Measurements from ENCODE around the gene GTPBP3. TPM values are rescaled to one million over a fixed set of nuclear protein-coding genes. Genes with fewer than 3 reads are reported as not detected.

GTPBP3 gene
- total RNA-seq, 1 experiment from 2014 or later, result 62.9 TPM

DNA sequence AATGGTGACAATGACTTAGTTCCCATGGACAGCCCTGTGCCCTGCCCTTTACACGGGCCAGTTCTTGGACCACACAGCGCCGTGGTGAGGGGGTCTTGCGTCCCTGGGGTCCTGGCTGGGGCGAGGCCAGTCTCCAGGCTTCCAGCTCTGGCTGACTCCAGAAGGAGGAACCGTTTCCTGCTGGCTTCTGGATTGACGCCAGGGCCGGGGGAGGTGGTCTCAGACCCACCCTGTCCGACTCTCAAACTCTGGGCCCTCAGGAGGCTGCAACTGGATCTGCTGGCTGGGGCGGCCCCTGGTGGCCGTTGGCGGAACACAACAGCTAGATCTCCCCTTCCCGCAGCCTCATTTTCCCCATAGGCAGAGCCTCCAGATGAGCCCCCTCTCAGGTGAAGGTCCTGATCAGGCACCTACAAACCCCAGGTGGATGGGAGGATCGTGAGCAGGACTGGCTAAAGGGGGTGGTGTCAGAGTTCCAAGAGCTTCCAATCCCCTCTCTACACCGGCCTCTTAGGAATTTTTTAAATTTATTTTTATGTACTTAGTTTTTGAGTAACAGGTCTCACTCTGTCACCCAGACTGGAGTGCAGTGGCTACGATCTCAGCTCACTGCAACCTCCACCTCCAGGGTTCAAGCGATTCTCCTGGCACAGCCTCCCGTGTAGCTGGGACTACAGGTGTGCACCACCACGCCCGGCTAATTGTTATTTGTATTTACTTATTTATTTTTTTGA, 48.7 kb downstream of the GTPBP3 start:
- H3K9ac ChIP-seq (ENCODE audit: extremely low read depth, insufficient read length, low read length), result no peak overlapping the region
- H3K23me2 ChIP-seq (ENCODE audit: insufficient read length, low read depth, low read length, poor library complexity, severe bottlenecking), result peaks cover 7% of the 10 kb centered on the region
- H3K23ac ChIP-seq (ENCODE audit: insufficient read length, low read depth, low read length), result no peak overlapping the region
- no peaks in the 10 kb centered on the region for H3K79me2 ChIP-seq (ENCODE audit: insufficient read depth, low read length)
- no peak overlapping the region for H2BK120ac ChIP-seq (ENCODE audit: low read depth, low read length, poor library complexity, severe bottlenecking)
- H2BK15ac ChIP-seq (ENCODE audit: low read depth, low read length), result no peak overlapping the region
- H3K27me3 Mint-ChIP-seq (ENCODE audit: low read depth), result peaks cover 22% of the 10 kb centered on the region
- H4K20me1 ChIP-seq (ENCODE audit: control insufficient read depth, insufficient read depth, insufficient read length), result no peaks in the 10 kb centered on the region
- H2BK12ac ChIP-seq (ENCODE audit: insufficient read length, low read depth, low read length), result no peak overlapping the region
- peaks cover 0 to under 1% (median 0%) of the 10 kb centered on the region in 3 experiments; a peak in 1 of 7 replicates for H3K36me3 Mint-ChIP-seq (ENCODE audit: insufficient read depth in 1 of 3, low read depth in 3 of 3)
- H3K18ac ChIP-seq (ENCODE audit: insufficient read length, low read depth, low read length), result no peak overlapping the region
- no CpG with 5 or more reads among the region's 20 CpGs for WGBS (ENCODE audit: extremely low coverage, insufficient read length, low lambda C conversion rate)
- no peak overlapping the region for H3K14ac ChIP-seq (ENCODE audit: insufficient read depth, low read length)
- H3K4me1 ChIP-seq (ENCODE audit: insufficient read depth, low read length), result no peaks in the 10 kb centered on the region; the same call in 1 of the 2 replicates
- no peaks in the 10 kb centered on the region for H3K9me3 ChIP-seq (ENCODE audit: control insufficient read depth, low read depth, low read length)
- no peak overlapping the region for H3T11ph ChIP-seq (ENCODE audit: low read length)
- no peak overlapping the region for H3K4me2 ChIP-seq (ENCODE audit: insufficient read depth, insufficient read length, low read length)
- H3K4me3 Mint-ChIP-seq, result no peak overlapping the region
- H2AK5ac ChIP-seq (ENCODE audit: insufficient read length, low read length), result no peak overlapping the region
- no peak overlapping the region for H3K4ac ChIP-seq (ENCODE audit: low read depth, low read length)
- peaks cover 6 to 8% of the 10 kb centered on the region in 2 experiments for H3K4me1 Mint-ChIP-seq
- no peak overlapping the region for H4K5ac ChIP-seq (ENCODE audit: insufficient read length, low read depth, low read length)
- no peaks in the 10 kb centered on the region for H3K27me3 ChIP-seq (ENCODE audit: insufficient read depth, low read length)
- no peak overlapping the region for H4K91ac ChIP-seq (ENCODE audit: insufficient read length, low read depth, low read length)
- H3K27ac ChIP-seq (ENCODE audit: insufficient read length, low read depth, low read length), result no peak overlapping the region
- H3K79me1 ChIP-seq (ENCODE audit: insufficient read depth, low read depth, low read length, poor library complexity, severe bottlenecking), result no peaks in the 10 kb centered on the region
- no peak overlapping the region for H4K8ac ChIP-seq (replicated peaks; ENCODE audit: insufficient read length, low read depth, low read length)
- peak; percentile 95 for TF ChIP-seq CTCF (conservative IDR thresholded peaks at IDR 0.05)
- peaks cover 9 to 11% of the 10 kb centered on the region in 2 experiments for H3K9me3 Mint-ChIP-seq
- no peak overlapping the region for H2BK20ac ChIP-seq (ENCODE audit: low read depth, low read length, poor library complexity, severe bottlenecking)
- no peak overlapping the region for H3K27ac Mint-ChIP-seq
- peak; percentile 89 for DNase-seq
- H3K56ac ChIP-seq (ENCODE audit: insufficient read length, low read depth, low read length), result no peak overlapping the region
- H2AFZ ChIP-seq (ENCODE audit: low read length), result no peak overlapping the region
- no peak overlapping the region for H2BK5ac ChIP-seq (ENCODE audit: insufficient read length, low read length)

Measured in H9 (cell line).